NCI-H1417 (cell line): Measurements from ENCODE around the gene CNTN2.

Source experiments
- DNase-seq, 3 experiments: peaks; one replicate each; lab custom pipeline; 2025; lab: John Stamatoyannopoulos, UW

Gene CNTN2, protein sequence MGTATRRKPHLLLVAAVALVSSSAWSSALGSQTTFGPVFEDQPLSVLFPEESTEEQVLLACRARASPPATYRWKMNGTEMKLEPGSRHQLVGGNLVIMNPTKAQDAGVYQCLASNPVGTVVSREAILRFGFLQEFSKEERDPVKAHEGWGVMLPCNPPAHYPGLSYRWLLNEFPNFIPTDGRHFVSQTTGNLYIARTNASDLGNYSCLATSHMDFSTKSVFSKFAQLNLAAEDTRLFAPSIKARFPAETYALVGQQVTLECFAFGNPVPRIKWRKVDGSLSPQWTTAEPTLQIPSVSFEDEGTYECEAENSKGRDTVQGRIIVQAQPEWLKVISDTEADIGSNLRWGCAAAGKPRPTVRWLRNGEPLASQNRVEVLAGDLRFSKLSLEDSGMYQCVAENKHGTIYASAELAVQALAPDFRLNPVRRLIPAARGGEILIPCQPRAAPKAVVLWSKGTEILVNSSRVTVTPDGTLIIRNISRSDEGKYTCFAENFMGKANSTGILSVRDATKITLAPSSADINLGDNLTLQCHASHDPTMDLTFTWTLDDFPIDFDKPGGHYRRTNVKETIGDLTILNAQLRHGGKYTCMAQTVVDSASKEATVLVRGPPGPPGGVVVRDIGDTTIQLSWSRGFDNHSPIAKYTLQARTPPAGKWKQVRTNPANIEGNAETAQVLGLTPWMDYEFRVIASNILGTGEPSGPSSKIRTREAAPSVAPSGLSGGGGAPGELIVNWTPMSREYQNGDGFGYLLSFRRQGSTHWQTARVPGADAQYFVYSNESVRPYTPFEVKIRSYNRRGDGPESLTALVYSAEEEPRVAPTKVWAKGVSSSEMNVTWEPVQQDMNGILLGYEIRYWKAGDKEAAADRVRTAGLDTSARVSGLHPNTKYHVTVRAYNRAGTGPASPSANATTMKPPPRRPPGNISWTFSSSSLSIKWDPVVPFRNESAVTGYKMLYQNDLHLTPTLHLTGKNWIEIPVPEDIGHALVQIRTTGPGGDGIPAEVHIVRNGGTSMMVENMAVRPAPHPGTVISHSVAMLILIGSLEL

DNA sequence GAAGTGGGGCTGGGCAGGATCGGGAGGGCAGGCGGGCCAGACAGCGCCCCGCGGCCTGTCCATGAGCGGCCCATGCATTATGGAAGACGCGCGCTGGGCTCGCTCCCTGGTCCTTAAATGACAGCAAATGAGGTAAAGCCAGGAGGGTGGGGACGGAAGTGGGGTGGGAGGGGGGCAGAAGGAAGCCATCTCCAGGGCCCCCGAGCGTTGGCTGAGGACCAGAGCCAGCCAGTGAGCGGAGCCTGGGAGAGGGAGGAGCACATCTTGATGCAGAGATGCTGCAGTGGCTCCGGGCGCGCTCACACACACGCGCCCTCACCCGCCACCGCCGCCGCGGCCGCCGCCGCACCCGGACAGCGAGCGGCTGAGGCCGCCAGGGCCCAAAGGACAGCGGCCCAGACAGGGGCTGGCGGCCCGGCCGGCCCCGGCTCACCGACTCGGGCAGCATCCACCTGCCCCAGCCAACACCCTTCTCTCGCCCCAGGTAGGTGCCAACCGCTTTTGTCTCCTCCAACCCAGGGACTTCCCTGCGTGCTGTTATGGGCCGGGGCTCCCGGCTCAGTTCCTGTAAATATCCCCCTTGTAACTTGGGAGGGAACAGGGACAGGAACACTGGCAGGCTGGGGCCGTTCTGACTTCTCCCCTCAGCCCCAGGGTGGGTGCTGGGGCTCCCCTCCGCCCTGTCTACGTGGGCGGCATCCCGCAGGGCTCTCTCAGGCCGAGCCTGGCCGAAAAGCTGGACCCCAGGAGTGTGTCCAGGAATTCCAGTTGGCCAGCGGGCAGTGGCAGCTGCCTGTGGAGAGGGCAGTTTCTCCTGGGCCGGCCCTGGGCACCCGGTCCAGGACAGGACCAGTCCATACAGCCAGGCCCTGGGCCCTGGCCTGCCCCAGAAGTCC is at the start of gene CNTN2:
CNTN2 (plus strand) TSS at position 302 of the 896 bp plus-strand sequence. CDS start 9,974 bp downstream, outside the sequence.
- peak in 2 of 3 experiments; percentile 47 to 73 for DNase-seq

DNA sequence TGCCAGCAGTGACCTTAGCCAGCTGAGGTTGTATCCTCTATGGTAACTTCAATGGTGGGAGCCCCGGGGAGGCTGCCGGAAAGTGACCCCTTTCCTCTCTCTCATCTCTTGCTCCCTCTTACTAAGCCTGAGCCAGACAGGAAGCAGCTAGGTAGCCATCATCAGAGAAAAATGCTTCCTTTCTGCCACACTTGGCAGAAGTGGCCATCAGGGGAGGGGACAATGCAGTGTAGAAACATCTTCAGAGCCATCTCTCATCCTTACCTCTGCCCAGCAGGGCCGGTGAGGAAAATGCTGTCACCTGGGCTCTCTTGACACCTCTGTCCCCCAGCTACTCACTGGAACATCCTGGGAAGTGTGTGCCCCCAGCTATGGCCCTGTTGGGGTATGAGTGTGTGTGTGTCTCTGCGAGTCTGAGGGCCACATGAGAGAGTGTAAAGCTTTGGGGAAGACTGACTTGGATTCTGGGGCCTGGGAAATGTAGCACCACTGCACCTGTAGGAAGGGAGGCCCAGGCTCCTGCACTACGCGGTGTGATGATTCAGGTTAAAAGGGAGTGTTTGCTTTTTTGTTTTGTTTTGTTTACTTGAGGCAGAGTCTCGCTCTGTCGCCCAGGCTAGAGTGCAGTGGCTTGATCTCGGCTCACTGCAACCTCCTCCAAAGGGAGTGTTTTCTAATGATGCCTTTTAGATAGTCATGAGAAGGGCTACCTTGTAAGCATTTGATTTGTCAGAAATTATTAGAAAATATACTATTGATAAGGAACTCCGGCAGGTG is 48.7 kb upstream of the CNTN2 start:
- DNase-seq = no peak

DNA sequence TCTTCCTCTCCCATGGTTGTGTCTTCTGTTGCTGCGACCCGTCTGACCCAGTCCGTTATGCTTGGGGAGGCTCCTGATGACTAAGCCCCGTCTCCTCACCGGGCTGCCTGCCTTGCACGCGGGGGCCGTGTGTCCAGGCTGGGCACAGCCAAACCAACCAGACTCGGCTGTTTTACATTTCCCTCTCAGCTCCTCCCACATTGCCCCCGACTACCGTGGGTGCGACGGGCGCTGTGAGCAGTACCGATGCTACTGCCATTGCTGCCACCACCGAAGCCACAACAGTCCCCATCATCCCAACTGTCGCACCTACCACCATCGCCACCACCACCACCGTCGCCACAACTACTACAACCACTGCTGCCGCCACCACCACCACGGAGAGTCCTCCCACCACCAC is 46.0 kb upstream of the CNTN2 start:
- no peak for DNase-seq

DNA sequence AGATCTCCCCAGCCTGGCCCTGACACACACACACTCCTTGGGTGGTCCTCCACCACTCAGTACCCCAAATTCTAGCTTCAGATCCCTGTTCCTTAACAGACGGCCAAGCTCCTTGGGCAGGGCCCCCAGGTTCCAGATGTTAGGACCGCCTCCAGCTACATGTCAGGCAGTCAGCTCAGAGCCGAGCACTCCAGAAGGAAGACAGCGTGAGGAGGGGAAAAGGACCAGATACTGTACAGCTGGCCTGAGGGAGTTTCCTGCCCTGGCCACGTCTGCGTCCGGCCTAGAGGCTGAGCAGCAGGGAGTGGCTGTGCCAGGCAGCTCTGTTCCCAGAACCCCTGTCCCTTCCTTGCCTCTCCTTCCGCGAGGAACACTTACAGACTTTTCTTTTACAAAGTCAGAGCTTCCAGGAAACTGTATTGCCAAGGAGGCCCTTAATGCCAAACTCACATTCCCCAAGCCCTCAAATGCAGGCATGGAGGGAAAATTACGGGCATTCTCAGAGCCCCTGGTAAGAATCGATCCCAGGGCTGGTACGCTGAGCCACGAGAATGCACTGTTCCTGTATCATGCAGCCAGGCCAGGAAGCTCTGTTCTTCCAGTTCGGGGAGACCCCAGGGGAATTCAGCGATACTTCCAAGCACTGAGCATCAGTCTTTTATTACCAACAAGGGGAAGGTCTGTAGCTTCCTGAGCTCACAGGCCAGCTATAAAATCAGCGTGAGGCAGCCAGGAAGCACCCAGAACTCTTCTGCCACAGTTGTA is 45.2 kb upstream of the CNTN2 start:
- DNase-seq = no peak

DNA sequence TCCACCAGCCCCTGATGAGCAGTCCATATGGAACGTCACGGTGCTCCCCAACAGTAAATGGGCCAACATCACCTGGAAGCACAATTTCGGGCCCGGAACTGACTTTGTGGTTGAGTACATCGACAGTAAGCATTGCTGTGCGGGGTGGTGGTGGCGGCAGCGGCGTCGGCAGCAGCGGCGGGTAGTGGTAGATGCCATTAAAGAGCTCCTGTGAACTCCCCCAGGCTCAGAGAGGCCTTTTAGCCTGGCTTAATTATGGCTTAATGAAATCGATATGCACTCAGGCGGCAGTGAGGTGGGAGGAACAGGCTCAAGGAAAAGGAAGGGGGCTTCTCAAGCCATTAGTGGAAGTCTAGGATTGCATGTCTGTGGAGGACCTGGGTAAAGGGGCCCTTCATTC is 41.9 kb upstream of the CNTN2 start:
- DNase-seq = no peak

DNA sequence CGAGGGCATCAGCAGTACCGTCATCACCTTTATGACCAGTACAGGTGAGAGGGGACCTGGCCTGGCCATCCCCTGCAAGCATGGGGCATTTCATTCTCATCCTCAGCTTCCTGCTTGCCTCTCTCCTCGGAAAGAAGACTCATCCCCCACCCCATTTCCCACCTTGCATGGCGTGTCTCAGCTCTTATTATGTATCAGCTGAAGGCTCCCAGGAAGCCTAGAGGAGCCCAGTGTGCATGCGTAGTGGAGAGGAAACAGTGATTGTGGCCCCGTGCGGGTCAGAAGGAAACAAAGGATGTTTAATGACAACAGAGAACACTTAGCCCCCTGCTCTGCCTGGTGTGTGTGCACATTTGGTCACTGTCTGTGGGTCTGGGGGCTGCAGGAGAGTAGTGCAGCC is 40.3 kb upstream of the CNTN2 start:
- no peak for DNase-seq

DNA sequence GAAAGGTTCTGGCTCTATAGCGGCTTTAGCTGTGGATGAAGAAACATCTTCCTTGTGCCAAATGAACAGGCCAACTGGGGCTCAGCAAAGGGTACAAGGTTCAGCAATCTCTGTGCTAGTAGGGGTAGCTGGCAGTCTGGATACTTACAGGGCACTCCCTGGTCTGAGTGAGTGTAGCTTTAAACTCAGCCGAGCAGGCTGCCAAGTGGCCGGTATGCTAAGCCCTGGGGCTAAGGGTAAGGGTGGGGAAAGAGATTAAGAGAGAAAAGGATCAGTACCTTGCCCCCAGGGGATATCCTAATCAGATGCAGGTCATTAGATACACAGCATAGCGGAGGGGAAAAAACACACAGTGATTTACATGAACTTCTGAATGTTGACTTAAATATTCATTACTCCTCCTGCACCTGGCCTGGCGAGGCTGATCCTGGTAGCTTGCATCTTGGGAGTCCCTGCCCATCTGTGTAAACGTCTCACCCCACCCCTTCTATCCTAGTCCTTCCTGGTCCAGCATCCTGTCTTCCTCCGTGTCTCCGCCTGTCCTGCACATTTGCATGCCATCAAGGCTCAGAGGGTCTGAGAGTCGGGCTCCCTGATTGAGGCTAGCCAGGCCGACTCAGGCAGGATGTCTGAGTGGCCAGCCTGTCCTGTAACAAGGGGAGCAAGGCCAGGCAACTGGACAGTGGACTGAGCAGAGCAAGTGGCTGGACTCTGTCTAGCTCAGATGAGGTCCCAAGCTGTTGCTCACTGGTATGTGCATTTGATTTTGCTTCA is 39.5 kb upstream of the CNTN2 start:
- DNase-seq = peak in 2 of 3 experiments; percentile 19 to 64

DNA sequence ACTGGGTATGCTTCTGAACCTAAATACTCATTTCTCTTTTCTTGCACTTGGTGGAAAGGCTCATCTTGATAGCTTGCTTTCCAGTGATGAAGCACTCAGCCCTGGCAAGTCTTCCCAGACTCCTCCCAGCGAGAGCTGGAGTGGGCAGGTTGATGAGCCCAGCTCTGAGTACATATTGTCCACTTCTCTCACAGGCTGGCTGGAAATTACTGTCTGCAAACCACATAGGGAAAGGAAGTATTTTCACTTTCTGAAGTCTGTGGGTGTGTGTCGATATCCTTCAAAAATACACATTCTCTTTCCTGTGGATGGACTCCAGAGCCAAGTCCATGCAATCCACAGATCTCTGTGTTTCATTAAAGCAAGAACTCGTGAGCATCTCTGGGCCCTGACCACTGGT is 38.7 kb upstream of the CNTN2 start:
- DNase-seq = peak in 1 of 3 experiments; percentile 29

DNA sequence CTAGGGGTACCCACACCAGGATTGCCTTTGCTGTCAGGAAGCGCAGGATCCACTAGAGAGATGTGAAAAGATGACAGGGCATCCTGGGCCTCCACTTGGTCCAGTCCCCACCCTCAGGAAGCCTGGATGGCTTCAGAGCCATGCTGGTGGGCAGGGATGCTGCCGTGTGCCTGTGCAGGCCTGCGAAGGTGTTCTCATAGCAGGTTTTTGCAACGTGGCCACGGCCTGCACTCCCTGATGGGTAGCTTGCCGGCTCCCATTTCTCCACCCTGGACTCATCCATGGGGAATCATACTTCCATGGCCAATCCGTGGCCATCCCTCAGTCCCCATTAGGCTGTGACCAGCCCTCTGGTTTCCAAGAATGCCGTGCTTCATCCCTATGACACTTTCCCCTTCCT is 34.1 kb upstream of the CNTN2 start:
- DNase-seq = no peak

DNA sequence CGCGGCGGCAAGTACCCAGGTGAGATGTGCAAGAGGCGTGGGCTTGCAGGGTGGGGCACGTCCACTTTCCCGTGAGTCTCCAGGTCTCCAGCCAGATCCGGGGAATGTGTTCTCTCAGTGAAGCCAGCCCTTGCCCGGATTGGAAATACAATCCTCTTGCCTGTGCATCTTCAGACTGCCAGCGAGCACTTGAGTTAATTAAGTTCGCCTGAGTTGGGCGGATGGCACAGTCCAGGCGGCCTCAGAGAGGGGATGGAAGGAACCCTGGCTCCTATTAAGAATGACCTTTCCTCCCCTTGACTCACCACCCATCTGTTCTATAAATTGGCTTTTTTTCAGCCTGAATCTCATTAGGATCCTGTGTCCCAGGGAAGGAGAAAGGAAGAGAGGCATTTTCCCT is 33.3 kb upstream of the CNTN2 start:
- peak in 2 of 3 experiments; percentile 7 to 93 for DNase-seq

DNA sequence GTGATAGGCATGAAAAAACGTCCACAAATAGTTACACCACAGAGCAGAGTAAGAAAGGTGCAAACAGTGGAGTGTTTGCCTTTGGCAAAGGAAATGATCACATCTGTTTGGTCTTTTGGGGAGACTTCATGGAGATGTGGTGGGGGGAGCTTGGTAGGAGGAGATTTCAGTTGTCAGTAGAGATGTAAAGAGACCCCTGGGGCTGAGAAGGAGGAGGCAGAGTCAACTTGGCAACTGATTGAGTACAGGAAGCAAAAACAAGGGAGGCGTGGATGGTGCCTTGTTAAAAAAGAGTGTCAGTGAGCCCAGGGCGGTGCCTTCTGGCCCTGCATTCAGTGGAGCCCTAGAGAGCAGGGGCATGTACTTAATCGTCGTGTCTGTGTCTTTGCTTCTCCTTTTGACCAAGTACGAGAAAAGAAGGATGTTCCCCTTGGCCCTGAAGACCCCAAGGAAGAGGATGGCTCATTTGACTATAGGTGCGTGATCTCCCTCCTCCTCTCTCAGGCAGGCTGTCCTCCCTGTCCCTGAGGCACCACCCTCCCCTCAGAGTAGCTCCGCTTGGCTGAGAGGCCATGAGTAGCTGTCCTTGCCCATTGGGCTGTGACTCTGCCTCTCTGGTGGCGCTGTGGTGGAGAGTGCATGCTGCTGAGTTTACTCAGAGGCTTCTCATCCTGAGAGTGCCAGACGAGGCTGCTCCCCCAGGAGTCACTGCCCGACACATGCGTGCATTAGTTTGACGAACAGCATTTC is 30.4 kb upstream of the CNTN2 start:
- DNase-seq = peak in 2 of 3 experiments; percentile 5 to 47

DNA sequence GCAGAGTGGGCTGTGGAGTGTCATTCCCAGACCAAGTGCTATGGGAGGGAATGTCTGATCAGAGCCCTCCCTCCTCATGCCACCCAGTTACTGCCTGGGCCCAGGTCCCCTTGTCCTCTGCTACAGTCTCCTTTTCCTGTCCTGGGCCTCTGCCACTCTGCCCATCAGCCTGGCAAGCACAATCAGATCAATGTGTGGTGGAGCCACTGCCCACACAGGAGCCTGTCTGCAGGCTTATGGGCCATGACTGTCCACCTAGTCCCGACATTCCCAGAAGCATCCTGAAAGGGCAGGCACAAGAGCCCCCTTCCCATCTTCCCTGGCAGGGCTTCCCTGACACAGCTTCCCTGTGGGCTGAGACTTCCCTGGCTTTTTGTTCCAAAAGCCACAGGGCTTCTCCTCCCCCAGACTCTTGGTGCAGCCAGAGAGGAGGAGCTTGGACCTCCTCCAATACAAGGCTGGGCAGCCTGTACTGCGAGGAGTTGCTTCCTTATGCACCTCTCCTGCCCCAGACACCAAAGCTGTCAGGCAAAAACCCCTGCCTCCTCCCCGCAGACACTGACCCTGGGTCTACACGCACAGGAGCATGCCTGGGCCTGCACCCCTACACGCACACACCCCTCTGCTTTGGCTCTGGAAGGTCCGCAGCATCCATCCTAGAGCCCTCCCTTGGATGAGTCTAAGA is 29.2 kb upstream of the CNTN2 start:
- DNase-seq = peak; percentile 18 to 60 (median 47)

DNA sequence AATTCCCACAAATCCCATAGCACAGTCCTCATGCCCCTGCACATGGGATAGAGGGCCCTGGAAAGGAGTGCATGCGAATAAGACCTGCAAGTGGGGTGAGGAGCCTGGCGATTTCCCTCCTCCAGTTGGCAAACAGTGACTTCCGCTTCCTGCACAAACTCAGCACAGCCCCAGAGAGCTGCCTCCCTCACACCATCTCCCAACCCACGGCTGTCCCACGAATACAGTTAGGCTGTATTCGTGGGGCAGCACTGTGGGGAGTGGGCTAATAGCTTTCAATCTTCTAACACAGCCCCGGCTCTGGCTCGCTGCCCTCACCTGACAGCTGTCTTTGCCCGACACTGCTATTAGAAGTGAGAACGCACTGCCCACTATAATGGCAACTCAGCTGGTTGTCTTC is 28.2 kb upstream of the CNTN2 start:
- peak in 1 of 3 experiments; percentile 12 for DNase-seq

DNA sequence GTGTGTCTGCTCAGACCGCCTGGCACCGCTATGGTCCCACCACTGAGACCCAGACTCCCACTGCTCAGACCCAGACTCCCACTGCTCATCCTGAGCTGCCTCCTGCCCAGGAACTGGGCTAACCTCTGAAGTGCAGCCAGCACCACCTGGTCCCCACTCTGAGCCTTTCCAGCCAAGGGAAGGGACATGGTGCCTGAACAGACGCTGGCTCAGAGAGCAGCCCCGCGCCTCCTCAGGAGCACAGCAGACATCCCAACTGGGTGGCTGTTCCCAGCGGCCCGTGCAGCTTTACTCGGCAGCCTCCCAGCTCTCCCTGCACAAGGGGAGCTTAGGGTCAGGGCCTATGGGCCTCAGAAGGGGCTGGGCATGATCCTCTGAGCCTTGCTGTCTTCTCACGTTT is 27.8 kb upstream of the CNTN2 start:
- DNase-seq = no peak

DNA sequence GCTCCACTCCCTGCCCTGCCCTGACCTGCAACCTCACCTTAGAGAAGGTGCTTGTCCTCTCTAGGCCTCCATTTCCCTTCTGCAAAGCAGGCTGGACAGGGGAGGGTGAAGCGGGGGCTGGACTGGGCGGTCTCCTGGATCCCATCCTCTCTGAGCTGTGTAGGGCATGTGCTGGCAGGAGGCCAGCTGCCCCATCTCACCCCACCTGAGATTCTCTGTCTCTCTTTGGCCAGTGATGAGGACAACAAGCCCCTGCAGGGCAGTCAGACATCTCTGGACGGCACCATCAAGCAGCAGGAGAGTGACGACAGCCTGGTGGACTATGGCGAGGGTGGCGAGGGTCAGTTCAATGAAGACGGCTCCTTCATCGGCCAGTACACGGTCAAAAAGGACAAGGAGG is 26.9 kb upstream of the CNTN2 start:
- DNase-seq = no peak

DNA sequence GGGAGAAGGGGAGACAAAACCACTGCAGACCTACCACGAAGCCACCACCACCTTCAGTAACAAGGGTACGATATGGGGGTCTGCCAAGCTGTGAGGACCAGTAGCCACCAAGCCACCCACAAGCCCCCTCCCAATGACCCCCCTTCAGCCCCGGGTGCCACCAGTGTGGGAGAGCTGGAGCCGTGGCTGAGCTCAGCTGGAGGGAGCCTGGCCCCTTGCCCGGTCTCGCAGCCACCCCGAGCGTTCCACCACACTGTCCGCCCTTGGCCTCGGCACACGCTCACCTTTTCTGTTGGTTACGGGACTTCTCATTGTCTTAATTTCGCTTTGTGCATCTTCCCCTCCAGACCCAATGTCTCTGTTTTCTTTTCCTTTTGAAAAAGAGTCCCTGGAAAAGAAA is 26.4 kb upstream of the CNTN2 start:
- DNase-seq = no peak

DNA sequence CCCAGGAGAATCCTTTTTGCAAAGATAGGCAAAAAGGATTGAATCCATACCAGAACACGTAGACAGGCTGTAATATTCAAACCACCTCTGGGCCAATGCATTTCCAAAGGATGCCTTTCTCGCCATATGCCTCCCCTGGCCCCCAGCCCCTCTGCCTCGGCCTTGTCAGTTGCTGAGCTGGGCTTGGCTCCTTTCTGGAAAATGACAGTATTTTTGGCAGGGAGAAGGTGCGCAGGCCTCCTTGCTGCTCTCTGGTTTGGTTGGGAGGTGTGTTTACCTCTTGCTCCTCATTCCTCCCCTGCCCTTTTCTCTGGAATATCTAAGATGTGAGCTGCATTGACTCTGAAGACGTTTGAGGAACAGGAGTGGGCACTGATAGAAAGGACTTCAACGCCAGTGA is 26.0 kb upstream of the CNTN2 start:
- no peak for DNase-seq

DNA sequence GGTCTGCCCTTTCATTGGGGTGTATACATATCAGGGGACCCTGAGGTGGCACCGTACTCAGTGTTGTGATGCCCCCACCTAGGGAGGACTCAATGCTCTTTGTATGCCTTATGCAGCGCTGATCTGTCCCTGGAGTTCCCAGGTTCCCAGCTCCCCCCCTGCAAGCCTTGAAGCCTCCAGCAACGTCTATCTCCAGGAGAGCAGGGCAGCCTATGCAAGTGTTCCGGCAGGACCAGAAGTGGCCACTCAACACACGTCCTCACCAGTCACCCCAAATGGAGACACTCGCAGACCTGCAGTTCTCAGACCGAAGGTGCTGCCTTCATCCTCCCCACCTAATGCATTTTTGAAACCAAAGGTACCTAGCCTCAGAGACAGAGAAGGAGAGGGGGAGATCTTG is 25.2 kb upstream of the CNTN2 start:
- DNase-seq = no peak
